Astrocyte (in vitro differentiated cells and primary cell): ENCODE data around the gene TRIM3. TPM values are rescaled to one million over a fixed set of nuclear protein-coding genes. Genes with fewer than 3 reads are reported as not detected.
A peak's percentile ranks its signal among the peaks of the same experiment; 100 is the strongest.

ENCODE experiments used
- DNase-seq: peaks from one replicate; pipeline ENCODE4 v3.0.0-alpha.2; 2010; ENCODE audit warnings: low read depth
- FAIRE-seq: peaks from 2 replicates; lab custom pipeline; 2011; peaks lifted over from hg19 to GRCh38; lab: Jason Lieb, UNC
- H2AFZ ChIP-seq: 2 replicates; pipeline ENCODE4 v1.6.0; 2012; ENCODE audit warnings: low read depth, low read length, inconsistent platforms
- H3K27ac ChIP-seq: 2 replicates; pipeline ENCODE4 v1.5.1; 2011; ENCODE audit warnings: low read depth, low read length, inconsistent platforms
- H3K27me3 ChIP-seq: 2 replicates; pipeline ENCODE4 v1.6.0; 2011; ENCODE audit warnings: low read length, inconsistent platforms; ENCODE audit not compliant: insufficient read depth
- H3K36me3 ChIP-seq: 2 replicates; pipeline ENCODE4 v1.5.1; 2011; ENCODE audit warnings: low read length, inconsistent platforms; ENCODE audit not compliant: insufficient read depth
- H3K4me1 ChIP-seq: 2 replicates; pipeline ENCODE4 v1.5.1; 2011; ENCODE audit warnings: low read length, inconsistent platforms; ENCODE audit not compliant: insufficient read depth
- H3K4me2 ChIP-seq: 2 replicates; pipeline ENCODE4 v1.6.0; 2012; ENCODE audit warnings: low read length, inconsistent platforms
- H3K4me3 ChIP-seq: 2 replicates; pipeline ENCODE4 v1.5.1; 2011; ENCODE audit warnings: low read depth, mild to moderate bottlenecking, low read length, inconsistent platforms; ENCODE audit not compliant: insufficient read depth
- H3K79me2 ChIP-seq: 2 replicates; pipeline ENCODE4 v1.6.0; 2012; ENCODE audit warnings: mild to moderate bottlenecking, low read length, inconsistent platforms; ENCODE audit not compliant: insufficient read depth
- H3K9ac ChIP-seq: 2 replicates; pipeline ENCODE4 v1.6.0; 2012; ENCODE audit warnings: mild to moderate bottlenecking, low read length, inconsistent platforms
- H3K9me3 ChIP-seq: 2 replicates; pipeline ENCODE4 v1.5.1; 2012; ENCODE audit warnings: low read depth, mild to moderate bottlenecking, low read length, inconsistent platforms; ENCODE audit not compliant: insufficient read depth
- H4K20me1 ChIP-seq: 2 replicates; pipeline ENCODE4 v1.6.0; 2012; ENCODE audit warnings: low read length, inconsistent platforms; ENCODE audit not compliant: insufficient read depth
- H3K27ac Mint-ChIP-seq: one replicate; pipeline ENCODE4 v1.8.0; 2021; ENCODE audit warnings: mild to moderate bottlenecking, mixed read lengths; ENCODE audit not compliant: unreplicated experiment
- H3K27me3 Mint-ChIP-seq: one replicate; pipeline ENCODE4 v1.8.0; 2021; ENCODE audit warnings: low read depth, mixed read lengths; ENCODE audit not compliant: unreplicated experiment
- H3K36me3 Mint-ChIP-seq: one replicate; pipeline ENCODE4 v1.8.0; 2021; ENCODE audit warnings: low read depth, mixed read lengths; ENCODE audit not compliant: unreplicated experiment
- H3K4me1 Mint-ChIP-seq: one replicate; pipeline ENCODE4 v1.8.0; 2021; ENCODE audit warnings: low read depth, mixed read lengths; ENCODE audit not compliant: unreplicated experiment
- H3K4me3 Mint-ChIP-seq: one replicate; pipeline ENCODE4 v1.8.0; 2021; ENCODE audit warnings: mild to moderate bottlenecking, moderate library complexity, mixed read lengths; ENCODE audit not compliant: unreplicated experiment
- H3K9me3 Mint-ChIP-seq: one replicate; pipeline ENCODE4 v1.8.0; 2021; ENCODE audit warnings: mild to moderate bottlenecking, mixed read lengths; ENCODE audit not compliant: unreplicated experiment
- CTCF ChIP-seq: IDR thresholded peaks from 2 replicates; pipeline ENCODE4 v1.5.1; 2011; ENCODE audit warnings: low read depth, mild to moderate bottlenecking, inconsistent platforms, low read length, moderate library complexity; ENCODE audit not compliant: insufficient read depth
- EZH2 ChIP-seq: IDR thresholded peaks from 2 replicates; pipeline ENCODE4 v1.6.1; 2012; ENCODE audit warnings: mild to moderate bottlenecking, low read length, inconsistent platforms; ENCODE audit not compliant: insufficient read depth
- total RNA-seq: library from RNA; stranded (reverse); gene quantifications from 2 replicates; pipeline ENCODE4 v1.2.1, GENCODE V29; 2021

TRIM3 gene
- total RNA-seq, 1 donor from 2014 or later = 25.4 TPM

GRCh38 chr11:6474413-6474792 is 662 bp upstream of the TRIM3 start:
- FAIRE-seq (no peak), DNase-seq (no peak)
- H3K9ac ChIP-seq = peak overlapping the region; percentile 90
- Mint-ChIP-seq H3K4me1 (peaks cover 12% of the 10 kb centered on the region), H3K4me3 (peak overlapping the region; percentile 86), H3K27me3 (no peaks in the 10 kb centered on the region), H3K9me3 (no peaks in the 10 kb centered on the region), H3K27ac (peak overlapping the region; percentile 96), H3K36me3 (peaks cover 18% of the 10 kb centered on the region)
- peak overlapping the region; percentile 83 for H2AFZ ChIP-seq
- no peaks in the 10 kb centered on the region for H3K27me3 ChIP-seq
- no peaks in the 10 kb centered on the region for H3K9me3 ChIP-seq
- H3K27ac ChIP-seq = peak overlapping the region; percentile 81
- H3K4me3 ChIP-seq = peak overlapping the region; percentile 75
- TF ChIP-seq CTCF = peak; percentile 2
- TF ChIP-seq EZH2 = no peak
- H3K36me3 ChIP-seq = peaks cover 17% of the 10 kb centered on the region
- peaks cover 29% of the 10 kb centered on the region for H4K20me1 ChIP-seq
- peaks cover 40% of the 10 kb centered on the region for H3K79me2 ChIP-seq
- peak overlapping the region; percentile 94 for H3K4me2 ChIP-seq
- peaks cover 11% of the 10 kb centered on the region for H3K4me1 ChIP-seq

GRCh38 chr11:6472934-6473333 is 807 bp downstream of the TRIM3 start:
- peaks cover 15% of the 10 kb centered on the region for H3K4me1 ChIP-seq
- no peaks in the 10 kb centered on the region for H3K27me3 ChIP-seq
- TF ChIP-seq EZH2 (no peak), CTCF (no peak)
- no peak overlapping the region for H3K27ac ChIP-seq
- peaks cover 30% of the 10 kb centered on the region for H4K20me1 ChIP-seq
- H3K9me3 ChIP-seq = no peaks in the 10 kb centered on the region
- H3K36me3 ChIP-seq = peaks cover 10% of the 10 kb centered on the region
- Mint-ChIP-seq H3K4me3 (peak overlapping the region; percentile 80), H3K27me3 (no peaks in the 10 kb centered on the region), H3K4me1 (peaks cover 10% of the 10 kb centered on the region), H3K9me3 (no peaks in the 10 kb centered on the region), H3K36me3 (peaks cover 9% of the 10 kb centered on the region), H3K27ac (no peak overlapping the region)
- peak overlapping the region; percentile 51 for H3K4me3 ChIP-seq
- DNase-seq (no peak), FAIRE-seq (no peak)
- peak overlapping the region; percentile 99 for H3K4me2 ChIP-seq
- H3K9ac ChIP-seq = peak overlapping the region; percentile 59
- H3K79me2 ChIP-seq = peaks cover 41% of the 10 kb centered on the region
- H2AFZ ChIP-seq = no peak overlapping the region

- H3K36me3 ChIP-seq = no peaks in the 10 kb centered on the region
- FAIRE-seq = no peak
- no peak overlapping the region for H3K9ac ChIP-seq
- Mint-ChIP-seq H3K4me1 (peaks cover 9% of the 10 kb centered on the region), H3K9me3 (no peaks in the 10 kb centered on the region), H3K4me3 (no peak overlapping the region), H3K27ac (no peak overlapping the region), H3K27me3 (no peaks in the 10 kb centered on the region), H3K36me3 (peaks cover 6% of the 10 kb centered on the region)
- no peaks in the 10 kb centered on the region for H3K9me3 ChIP-seq
- no peak overlapping the region for H3K4me2 ChIP-seq
- DNase-seq = no peak
- H3K4me1 ChIP-seq = peaks cover 14% of the 10 kb centered on the region
- peaks cover 45% of the 10 kb centered on the region for H3K79me2 ChIP-seq
- TF ChIP-seq CTCF (no peak), EZH2 (no peak)
- H3K27ac ChIP-seq = no peak overlapping the region
- H4K20me1 ChIP-seq = peaks cover 42% of the 10 kb centered on the region
- peak overlapping the region; percentile 14 for H2AFZ ChIP-seq
- no peak overlapping the region for H3K4me3 ChIP-seq
- H3K27me3 ChIP-seq = no peaks in the 10 kb centered on the region
Measured at GRCh38 chr11:6469599-6469998, 4.1 kb downstream of the TRIM3 start.
